Posterior vena cava (tissue), 2 donors: ENCODE measurements around the gene SELENON. TPM values are rescaled to one million over a fixed set of nuclear protein-coding genes. Genes with fewer than 3 reads are reported as not detected.

Experiments
- DNase-seq: peaks from one replicate; pipeline ENCODE4 v3.0.0-alpha.2; 2020; ENCODE audit warnings: low spot score
- intact Hi-C, 2 donors: fragments of 100-400 bp; cut with DNase I; formaldehyde crosslinking; loops; one replicate each; pipeline versions ENCODE4 v1.14.1 to v1.14.2; 2022 to 2023
- total RNA-seq, 2 donors: library from RNA; stranded (reverse); fragmentation: NEBNext Ultra II Directional; extraction: Animal tissue kit (Norgen Biotek cat#: 25700); gene quantifications; one replicate each; pipeline ENCODE4 v1.2.1, GENCODE V29; 2021
- donor health status: DM: yes; HTN: yes; CAD: no.
- donor health status: DM: yes; HTN: yes; CAD: no.

SELENON gene
- total RNA-seq, 2 donors from 2014 or later = 85.7 to 88.0 TPM

DNA sequence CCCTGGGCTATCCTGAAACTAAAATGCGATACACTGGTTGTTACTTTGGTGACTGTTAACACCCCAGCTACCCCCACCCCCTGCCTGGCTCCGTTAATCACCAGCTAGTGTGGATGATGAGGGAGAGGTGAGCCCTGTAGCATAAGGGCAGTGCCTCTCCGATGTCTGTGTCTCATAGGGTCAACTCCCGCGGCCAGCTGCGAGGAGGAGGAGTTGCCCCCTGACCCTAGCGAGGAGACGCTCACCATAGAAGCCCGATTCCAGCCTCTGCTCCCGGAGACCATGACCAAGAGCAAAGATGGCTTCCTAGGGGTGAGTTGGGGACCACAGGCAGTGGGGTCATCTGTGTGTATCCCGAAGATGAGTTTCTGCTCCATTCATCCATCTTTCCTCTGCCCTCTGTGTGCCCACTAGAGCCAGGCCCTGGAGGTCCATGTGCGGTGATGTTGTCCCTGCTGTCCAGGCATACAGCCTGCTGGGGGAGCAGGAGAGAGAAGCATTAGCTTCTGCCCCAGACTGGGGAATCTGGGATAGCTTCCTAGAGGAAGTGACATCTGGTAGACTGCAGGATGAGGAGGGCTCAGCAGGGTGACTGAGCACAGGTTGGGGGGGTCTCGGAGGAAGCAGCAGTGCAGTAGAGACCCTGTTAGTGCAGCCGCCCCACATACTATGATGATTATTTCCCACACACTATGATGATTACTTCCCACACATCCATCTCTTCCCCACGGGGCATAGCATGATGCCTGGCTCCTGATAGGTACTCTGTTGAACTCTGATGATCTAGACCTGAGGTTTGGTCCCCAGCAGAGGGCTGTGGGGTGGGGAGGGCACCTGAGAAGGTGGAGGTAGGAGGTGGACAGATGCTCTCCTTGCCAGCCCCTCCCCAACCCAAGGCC lies 5.2 kb downstream of the SELENON start:
- intact Hi-C loops = no loop called here
- DNase-seq = no peak

GRCh38 chr1:25805863-25806225 lies 5.9 kb downstream of the SELENON start:
- intact Hi-C loops = no loop called here
- no peak for DNase-seq

DNA sequence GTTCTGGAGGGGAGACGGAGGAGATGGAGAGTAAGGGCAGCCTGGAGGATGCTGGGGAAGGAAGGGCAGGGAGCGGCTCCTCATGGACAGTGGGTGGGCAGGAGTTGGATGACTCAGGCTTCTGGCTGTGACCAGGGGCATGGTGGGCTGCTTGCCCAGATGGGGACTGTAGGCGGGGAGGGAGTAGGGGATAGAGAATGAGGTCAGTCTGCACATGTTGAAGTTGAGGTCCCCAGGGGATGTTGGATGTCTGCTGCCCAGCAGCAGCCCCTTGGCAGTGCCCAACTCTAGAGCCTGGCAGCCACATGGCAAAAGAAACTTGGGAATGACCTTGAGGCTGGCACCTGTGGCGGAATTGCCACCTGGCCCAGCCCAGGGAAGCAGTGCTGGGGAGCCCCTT lies 6.4 kb downstream of the SELENON start:
- intact Hi-C loops = no loop called here
- DNase-seq = peak; percentile 92

DNA sequence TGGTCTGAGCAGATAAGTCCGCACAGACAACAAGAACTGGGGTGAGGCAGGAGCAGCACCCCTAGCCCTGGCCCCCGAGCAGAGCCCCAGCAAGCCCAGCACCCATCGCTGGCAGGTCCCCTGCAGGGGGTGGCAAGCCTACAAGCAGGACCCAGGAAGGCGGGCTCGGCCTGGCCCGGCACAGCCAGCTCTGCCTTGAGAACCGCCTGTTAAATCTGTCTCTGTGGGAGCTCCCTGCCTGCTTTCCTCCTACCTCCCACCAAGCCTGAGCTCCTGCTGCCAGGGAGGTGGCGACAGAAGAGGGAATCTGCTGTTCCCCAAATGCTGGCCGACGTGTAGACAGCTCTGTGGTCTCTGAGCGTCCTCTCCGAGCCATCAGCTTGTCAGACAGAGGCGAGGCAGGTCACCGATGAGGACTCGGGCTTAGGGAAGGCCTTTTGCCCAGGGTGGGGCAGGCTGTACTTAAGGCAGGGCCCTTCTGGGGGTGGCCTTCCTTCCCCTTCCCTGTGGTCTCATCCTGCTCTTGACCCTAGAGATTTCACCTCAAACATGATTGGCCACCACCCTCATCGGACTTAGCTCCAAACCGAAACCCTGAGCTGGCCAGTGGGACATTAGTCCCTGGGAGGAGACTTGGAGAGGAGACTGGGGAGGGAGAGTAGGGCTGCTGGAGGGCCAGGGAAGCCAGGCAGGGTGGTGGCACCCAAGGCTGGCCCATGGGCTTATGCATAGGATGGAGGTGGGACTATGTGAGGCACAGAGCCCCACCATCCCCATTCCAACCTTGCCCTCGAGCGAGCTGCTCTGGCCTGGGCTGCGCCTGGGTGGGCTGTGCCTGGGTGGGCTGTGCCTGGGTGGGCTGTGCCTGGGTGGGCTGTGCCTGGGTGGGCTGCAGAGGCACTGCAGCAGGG lies 7.7 kb downstream of the SELENON start:
- intact Hi-C loops = no loop called here
- peak; percentile 85 for DNase-seq

GRCh38 chr1:25808481-25809244 lies 8.7 kb downstream of the SELENON start:
- intact Hi-C loops = no loop called here

GRCh38 chr1:25809283-25809926 lies 9.4 kb downstream of the SELENON start:
- peak; percentile 79 for DNase-seq
- intact Hi-C loops = no loop called here

More at GRCh38 chr1:25808481-25809244, 8.7 kb downstream of the SELENON start:
- DNase-seq = peak; percentile 73

- DNase-seq = peak; percentile 74
- intact Hi-C loops = no loop called here
These were observed 9.9 kb downstream of the SELENON start for GRCh38 chr1:25809929-25810328.

DNA sequence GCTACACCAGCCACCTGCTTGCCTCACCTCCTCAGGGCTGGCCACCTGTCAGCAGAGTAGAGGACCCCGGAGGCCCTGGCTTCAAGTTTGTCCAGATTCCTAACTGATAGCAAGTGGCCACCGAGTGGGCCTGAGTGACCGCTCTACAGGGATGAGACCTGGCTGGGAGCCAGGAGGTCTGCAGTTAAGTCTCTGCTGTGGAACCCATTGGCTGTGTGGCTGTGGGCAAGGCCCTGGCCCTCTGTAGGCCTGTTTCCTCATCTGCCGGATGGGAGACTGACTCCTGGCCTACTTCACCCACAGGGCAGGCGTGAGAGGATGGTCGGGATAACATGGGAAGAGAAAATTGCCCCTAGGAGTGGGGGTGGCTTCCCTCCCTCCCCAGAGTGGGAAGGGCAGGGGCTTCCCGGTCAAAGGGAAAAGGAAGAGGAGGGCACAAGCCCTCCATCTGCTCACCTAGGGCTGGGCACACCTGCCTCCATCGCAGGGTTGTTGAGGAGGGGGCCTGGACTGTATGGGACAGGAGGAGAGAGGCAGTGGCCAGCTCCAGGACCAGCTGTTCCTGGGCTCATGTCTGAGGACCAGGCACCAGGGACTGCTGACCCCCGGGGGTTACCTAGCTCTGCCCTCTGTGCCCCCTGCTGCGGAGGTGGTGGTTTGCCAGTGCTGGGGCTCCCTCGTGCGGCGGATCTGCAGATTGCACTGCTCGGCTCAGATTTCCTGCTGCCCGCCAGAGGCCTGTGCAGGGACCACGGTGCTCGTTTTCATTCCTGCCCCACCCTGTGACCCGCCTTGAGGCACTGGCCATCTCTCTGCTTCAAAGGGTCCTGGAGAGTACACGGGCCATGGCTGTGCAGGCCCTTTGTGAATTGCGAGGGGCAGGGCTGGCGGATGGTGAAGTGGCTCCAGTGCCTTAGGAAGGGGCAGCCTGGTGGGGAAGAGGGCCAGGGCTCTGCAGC lies 10.6 kb downstream of the SELENON start:
- peak; percentile 90 for DNase-seq
- intact Hi-C loops = no loop called here

DNA sequence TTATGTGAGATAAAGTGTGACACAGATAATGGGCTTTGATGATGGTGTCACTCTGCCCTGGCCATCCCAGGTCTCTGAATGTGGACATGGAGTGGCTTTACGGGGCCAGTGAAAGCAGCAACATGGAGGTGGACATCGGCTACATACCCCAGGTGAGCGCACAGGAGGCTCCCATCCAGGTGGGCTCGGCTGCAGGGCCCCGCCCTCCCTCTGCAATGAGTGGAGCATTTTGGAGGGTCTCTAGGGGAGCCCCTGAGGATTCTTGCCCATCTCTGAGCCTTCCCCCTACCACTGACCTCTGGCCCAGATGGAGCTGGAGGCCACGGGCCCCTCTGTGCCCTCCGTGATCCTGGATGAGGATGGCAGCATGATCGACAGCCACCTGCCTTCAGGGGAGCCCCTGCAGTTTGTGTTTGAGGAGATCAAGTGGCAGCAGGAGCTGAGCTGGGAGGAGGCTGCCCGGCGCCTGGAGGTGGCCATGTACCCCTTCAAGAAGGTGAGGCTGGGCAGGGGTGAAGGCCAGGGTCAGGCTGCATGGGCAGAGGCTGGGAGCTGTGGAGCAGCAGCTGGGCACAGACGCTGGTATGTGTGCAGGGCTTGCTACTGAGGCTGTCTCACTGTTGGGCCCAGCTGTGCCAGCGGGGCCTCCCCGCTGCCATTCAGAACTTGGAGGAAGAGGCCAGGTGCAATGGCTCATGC lies 11.5 kb downstream of the SELENON start:
- intact Hi-C loops = no loop called here
- DNase-seq = no peak

- no peak for DNase-seq
- intact Hi-C loops = no loop called here
These were observed 13.2 kb downstream of the SELENON start for GRCh38 chr1:25813071-25813733.

DNA sequence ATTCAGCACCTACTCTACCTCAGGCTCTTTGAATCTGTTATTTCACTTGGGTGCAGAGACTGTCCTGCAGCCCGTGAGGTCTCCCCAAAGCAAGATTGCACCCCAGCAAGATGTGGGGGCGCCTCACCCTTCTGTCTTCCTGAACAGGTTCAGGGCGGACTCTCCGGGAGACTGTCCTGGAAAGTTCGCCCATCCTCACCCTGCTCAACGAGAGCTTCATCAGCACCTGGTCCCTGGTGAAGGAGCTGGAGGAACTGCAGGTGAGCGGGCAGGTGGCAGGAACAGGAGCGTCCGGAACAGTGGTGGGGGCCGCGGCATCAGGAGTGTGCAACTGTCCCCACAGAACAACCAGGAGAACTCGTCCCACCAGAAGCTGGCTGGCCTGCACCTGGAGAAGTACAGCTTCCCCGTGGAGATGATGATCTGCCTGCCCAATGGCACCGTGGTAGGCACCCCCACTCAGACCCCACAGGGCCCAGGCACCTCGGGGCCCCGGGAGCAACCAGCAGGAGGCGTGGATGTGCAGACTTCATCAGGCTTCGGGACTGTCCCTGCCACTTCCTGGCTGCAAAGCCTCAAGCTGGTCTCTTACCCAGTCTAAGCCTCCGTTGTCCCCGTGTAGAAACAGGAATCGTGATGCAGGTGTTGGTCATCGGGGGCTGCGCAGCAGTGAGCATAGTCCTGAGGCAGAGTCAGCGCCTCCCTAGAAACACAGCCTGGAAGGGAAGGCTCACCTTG lies 13.9 kb downstream of the SELENON start:
- no peak for DNase-seq
- intact Hi-C loops = no loop called here

DNA sequence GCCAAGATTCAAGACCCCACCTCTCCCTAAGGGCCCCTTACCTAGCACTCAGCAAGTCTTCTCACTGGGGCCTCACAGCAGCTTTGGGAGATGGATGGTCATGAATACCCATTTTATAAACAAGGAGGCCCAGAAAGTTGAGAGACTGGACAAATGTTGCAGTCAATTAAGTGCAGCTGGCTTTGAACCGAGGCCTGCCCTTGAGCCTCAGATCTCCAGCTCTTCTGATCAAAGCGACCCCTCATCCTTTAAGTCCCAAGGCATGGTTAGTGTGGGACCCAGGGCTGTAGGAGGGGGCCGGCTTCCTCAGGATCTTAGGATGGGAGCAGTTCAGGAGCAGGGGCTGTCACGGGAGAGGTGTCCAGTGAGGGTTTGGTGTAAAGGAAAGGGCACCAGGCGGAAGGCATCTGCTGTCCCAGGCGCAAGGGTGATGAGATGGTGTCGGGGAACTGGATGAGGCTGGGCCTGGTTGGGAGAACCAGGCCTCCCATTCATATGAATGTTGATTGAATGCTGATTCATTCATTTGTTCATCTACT lies 14.6 kb downstream of the SELENON start:
- no peak for DNase-seq
- intact Hi-C loops = no loop called here

DNA sequence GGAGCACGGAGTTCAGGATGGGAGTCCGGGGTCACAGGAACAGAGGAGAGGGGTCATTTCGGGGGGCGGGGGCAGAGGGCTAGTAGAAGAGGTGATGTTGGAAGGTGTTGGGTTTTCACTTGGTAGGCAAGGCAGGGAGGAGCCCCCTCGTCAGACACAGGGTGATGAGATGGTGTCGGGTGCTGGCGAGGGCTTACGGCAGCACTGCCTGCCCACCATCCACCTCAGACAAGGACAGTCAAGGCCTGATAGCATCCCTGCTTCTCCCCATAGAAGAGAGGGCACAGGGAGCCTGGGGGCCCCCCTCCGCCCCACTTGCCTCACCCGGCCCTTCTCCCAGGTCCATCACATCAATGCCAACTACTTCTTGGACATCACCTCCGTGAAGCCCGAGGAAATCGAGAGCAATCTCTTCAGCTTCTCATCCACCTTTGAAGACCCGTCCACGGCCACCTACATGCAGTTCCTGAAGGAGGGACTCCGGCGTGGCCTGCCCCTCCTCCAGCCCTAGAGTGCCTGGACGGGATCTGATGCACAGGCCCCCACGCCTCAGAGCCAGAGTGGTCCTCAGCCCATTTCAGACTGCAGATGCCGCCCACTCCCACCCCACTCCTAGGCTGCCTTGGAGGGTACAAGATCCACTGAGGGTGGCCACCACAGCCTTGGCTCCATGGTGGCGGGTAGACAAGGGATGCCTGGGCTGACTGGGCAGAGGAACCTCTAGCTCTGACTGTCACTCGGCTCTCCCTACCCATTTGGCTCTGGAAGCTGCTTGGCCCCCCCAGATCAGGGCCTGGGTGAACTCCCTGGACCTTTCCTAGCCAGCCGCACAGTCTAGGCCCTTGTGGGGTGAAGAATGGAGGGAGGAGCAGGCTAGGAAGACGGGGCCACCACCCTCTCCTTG lies 15.5 kb downstream of the SELENON start:
- DNase-seq = no peak
- intact Hi-C loops = loop anchor here in 1 of 2 donors (1.0 kb wide), 1 partner anchor 18 kb away; no protein-coding TSS in a partner anchor

DNA sequence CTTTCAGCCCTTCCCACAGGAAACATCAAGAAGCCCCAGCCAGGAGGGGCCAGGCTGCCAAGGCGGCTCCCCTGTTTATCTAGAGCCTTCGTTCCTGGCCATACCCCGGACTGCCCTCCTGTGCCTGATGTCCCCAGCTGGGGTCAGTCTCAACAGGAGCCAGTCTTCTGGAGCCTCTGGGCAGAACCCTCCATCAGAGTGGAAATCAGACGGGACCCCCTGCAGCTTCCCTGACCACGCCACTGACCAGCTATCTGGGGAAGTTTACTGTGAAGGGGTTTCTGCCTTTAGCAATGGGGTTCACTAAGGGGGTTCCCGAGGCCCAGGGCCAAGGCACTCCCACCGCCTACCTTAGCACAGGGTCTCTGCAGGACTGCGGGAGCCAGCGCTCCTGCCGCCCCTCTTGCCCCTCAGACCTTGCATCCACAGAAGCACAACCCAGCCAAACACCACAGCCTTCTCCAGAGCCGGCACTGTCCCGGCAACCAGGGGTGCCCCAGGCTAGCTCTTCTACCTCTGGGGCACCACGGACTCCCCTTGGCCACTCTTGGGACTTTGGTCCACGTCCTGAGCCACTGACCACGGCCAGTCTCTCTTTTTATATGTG lies 16.2 kb downstream of the SELENON start:
- intact Hi-C loops = loop anchor here in 1 of 2 donors (1.0 kb wide), 1 partner anchor 19 kb away; no protein-coding TSS in a partner anchor
- DNase-seq = no peak
